SIG-M5 treated with dmso at 0.1 percent for 504 hours (cell line): Measurements from ENCODE around the gene PGA5.
"Not testable (repeated sequence)": the region's sequence is repeated elsewhere in the genome, so short reads cannot be mapped to it uniquely, and the experiment has no call there.

Experiments
- DNase-seq: peaks from one replicate; lab custom pipeline; 2025; ENCODE audit not compliant: unreplicated experiment; lab: John Stamatoyannopoulos, UW

Gene PGA5

GRCh38 chr11:61240875-61241274, at the start of gene PGA5:
Gene PGA5 (plus strand): TSS chr11:61241175. CDS start chr11:61241227, 52 bp downstream.
- not testable (repeated sequence) for DNase-seq

DNA sequence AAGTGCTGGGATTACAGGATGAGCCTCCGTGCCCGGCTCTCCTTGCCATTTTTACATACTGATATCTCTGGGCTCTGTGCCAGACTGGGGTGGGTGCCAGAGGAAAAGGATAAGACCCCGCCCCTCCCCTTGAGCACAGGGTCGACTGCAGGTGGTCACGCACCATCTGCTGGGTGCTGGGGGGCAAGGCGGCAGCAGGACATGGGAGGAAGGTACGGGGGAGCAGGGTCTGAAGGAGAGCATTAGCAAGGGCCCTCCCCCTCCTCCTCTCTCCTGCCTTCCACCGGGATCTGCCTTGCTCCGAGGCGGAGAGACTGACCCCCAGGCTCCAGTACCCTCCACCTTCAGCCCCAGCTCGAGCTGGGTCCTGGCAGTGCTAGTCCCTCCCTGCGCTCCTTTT, 47.4 kb upstream of the PGA5 start:
- DNase-seq = no peak

DNA sequence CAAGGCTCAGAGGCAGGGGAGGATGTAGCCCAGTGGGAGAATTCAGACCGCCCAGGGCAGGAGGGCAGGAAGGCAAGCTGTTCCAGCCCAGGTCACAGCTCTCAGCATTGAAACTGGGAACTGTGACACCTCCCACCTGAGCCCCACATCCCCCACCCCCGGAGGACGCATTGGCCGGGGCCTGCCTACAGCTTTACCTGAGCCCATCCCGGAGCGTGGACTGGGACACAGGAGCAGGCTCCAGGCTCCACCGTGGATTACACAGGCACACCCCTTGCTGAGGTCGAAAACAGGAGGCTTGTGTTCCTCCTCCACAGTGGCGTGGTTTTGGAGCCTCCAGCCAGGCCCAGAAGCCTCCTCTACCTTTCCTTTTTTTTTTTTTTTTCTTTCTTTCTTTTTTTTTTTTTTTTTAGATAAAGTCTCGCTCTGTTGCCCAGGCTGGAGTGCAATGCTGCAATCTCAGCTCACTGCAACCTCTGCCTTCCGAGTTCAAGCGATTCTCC, 46.8 kb upstream of the PGA5 start:
- DNase-seq = no peak

DNA sequence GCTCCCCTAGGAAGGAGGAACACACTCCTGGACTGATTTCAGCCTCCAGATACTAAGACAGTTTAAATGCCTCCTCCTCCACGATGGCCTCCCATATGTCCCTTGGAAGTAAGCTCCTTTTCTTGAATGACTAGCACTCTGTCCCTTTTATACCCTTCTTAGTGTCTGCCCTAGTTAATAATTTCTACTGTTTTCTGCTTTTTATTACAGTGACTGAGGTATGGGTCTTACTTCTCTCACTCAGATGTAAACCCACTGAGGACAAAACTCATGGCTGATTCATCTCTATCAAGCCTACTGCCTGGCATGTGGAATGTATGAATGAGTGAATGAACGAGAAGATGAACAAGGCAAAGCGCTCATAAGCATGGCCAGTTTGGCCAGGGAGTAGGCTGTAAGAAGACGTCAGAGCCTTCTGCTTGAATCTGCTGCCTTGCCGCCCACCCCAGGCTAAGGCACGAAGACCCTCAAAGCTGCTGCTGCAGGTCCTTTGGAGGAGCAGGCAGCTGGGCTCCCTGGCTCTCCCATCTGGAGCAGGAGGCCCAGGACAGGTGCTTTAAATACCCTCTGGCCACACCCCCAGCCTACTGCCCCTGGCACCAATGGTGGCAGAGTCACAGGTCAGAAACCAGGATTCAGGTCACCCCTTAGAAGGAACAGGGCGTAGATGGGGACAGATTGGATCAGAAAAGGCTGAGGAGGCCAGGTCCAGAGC, 45.8 kb upstream of the PGA5 start:
- DNase-seq = no peak

- no peak for DNase-seq
These were observed 45.3 kb upstream of the PGA5 start for GRCh38 chr11:61195719-61196118.

DNA sequence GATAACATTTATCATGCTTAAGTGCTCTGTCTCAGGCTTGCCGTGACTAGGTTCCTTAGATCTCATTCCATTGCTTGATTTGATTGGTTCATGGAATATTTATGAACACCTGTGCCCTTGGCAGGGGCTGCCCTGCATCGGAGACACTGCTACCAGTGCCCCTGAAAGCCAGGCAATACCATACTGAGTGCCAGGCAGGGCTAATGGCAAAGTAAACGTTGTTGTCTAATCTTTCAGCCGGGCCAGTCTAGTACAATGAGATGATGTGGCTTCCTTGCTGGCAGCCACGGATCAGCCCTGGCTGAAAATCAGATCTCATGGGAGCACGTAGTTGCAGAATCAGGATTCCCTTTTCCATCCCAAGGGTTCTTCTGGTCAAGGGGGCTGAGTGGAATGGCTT, 42.6 kb upstream of the PGA5 start:
- DNase-seq = no peak

DNA sequence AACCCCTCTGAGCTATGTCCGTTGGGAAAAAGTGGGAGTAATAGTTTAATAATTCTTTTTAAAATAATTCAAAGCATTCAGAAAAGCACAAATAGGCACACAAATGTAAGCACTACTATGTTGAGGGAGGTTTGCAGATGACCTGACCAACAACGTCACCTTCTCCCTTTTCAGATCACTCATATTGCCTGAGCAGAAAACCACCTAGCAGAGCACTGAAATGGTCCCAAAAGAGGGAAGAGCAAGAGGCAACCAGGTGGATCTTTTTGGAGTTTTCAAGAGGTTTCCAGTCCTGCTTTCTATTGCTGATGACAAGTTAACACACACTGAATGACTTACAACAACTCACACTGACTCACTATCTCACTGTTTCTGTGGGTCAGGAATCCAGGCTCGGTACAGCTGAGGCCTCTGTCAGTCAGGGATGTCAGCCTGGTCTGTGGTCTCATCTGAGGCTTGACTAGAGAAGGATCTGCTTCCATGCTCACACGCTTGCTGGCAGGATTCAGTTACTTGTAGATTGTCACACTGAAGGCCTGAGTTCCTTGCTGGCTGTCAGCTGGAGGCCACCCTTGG, 41.9 kb upstream of the PGA5 start:
- no peak for DNase-seq

GRCh38 chr11:61201476-61201875, 39.5 kb upstream of the PGA5 start:
- no peak for DNase-seq

GRCh38 chr11:61202950-61203746, 37.8 kb upstream of the PGA5 start, which contains the start of gene PGA3:
Gene PGA3 (plus strand): TSS chr11:61203515. CDS start chr11:61203565, 50 bp downstream.
- not testable (repeated sequence) for DNase-seq

GRCh38 chr11:61203873-61204272, 37.1 kb upstream of the PGA5 start:
- DNase-seq = not testable (repeated sequence)

DNA sequence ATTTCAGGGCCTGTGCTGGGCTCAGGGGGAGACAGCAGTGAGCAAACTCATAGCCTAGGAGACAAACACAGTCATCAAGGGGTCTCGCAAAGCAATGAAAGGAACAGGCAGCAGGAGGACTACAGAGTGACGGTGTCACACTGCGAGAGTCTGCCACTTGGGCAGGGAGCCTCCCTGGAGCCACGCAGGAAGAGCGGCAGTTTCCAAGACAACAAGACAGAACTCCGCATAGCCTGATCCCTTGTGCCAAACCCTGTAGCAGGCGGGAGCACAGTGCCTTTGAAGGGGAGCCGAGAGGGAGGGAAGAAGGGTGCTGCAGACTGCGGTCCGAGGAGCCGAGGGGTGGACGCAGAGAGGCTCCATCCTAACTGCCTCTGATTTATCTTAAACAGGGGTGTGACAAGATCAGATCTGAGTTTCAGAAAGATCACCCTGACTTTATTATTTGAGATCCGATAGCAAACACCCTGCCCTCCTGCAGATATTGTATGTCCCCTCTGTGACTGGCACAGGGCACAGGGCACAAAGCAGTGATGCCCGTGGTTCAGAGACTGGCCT, 36.4 kb upstream of the PGA5 start:
- not testable (repeated sequence) for DNase-seq

- not testable (repeated sequence) for DNase-seq
These were observed 33.2 kb upstream of the PGA5 start for GRCh38 chr11:61207636-61208310.

DNA sequence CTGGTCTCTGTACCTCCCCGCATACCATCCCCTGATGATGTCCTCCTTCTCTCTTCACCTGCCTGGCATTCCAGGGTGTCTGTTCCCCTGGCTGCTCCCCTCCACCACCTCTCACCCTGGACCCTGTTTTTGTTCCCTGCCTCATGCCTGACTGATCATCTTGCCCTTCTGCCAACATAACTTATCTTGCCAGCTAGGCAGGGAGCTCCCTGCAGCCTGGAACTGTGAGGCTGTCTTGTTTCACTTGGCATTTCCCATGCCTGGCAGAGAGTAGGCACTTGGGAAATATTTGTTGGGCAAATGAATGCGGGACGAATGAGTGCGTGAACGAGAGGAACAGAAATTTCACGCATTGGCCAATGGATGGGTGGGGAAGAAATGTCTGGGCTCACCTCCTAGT, 30.3 kb upstream of the PGA5 start:
- not testable (repeated sequence) for DNase-seq

- DNase-seq = not testable (repeated sequence)
These were observed 29.5 kb upstream of the PGA5 start for GRCh38 chr11:61211327-61211952.

GRCh38 chr11:61212202-61212601, 28.8 kb upstream of the PGA5 start:
- not testable (repeated sequence) for DNase-seq

DNA sequence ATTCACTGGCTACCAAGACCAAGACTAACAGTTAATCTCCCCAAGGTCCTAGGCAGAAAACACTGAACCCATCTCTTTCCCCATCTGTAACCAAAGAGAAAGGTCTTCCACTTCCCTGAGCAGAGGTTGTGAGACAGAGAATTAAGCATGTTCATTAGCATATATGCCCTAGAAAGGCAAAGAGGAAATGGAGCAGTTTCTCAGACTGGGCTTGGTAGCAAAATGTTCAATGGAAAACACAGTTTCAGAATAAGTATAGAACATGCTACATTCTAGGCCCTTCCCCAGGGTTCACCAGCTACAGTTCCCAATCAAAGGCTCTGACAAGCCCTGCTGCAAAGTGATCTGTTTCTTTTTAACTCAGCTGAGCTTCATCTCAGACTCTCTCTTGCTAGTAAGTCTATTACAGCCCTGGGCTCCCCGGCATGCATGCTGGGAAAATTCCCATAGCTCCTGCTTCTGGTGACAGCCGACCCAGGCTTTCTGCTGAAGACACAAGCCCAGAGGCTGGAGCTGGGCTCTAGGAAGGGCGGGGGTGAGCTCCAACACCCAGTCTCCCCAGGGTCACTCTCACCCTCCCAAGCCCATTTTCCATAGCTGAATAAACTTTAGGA, 27.2 kb upstream of the PGA5 start:
- DNase-seq = not testable (repeated sequence)

DNA sequence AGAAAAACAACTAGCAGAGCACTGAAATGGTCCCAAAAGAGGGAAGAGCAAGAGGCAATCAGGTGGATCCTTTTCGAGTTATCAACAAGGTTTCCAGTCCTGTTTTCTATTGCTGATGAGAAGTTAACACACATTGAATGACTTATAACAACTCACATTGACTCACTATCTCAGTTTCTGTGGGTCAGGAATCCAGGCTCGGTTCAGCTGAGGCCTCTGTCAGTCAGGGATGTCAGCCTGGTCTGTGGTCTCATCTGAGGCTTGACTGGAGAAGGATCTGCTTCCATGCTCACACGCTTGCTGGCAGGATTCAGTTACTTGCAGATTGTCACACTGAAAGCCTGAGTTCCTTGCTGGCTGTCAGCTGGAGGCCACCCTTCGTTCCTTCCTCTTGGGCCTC, 22.7 kb upstream of the PGA5 start:
- DNase-seq = not testable (repeated sequence)

DNA sequence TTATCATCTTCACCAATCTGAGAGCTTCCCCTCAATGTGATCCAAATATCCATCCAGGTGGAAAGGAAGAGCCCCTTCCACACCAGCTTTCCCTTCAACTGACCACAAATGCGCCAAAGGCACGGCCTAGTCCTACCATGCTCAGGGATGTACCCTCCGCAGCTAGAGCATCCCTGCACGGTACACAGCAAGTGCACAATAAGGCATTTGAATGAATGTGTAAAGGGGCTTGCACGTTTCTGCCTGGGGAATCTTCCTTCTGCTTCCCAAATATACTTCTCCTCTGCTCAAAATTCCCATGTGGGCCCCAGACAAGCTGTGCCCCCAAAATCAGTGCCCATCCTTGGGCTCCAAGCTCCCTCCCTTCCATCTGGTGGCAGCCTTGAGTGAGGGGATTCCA, 22.0 kb upstream of the PGA5 start:
- DNase-seq = not testable (repeated sequence)

GRCh38 chr11:61222047-61222446, 18.9 kb upstream of the PGA5 start, which contains the start of gene PGA4:
Gene PGA4 (plus strand): TSS chr11:61222347. CDS start chr11:61222401, 54 bp downstream.
- DNase-seq = not testable (repeated sequence)

DNA sequence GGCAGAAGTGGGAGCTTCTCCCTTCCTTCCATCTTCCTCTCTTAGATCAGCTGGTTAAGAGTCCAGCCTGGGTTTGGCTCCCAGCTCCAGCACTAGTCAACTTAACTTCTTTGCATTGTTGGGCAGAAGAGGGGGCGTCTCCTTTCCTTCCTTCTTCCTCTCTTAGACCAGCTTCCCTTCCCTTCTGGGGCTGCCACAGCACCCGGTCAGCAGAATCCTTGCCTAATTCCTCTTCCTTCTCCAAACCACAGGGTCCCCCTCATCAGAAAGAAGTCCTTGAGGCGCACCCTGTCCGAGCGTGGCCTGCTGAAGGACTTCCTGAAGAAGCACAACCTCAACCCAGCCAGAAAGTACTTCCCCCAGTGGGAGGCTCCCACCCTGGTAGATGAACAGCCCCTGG, 18.3 kb upstream of the PGA5 start:
- DNase-seq = not testable (repeated sequence)
